SU-DHL-6 (cell line): ENCODE data around the gene SFI1.

Experiments used
- H2AFZ ChIP-seq: fragments of 200-600 bp; sonication (generic); 2 replicates; pipeline ENCODE4 v1.6.1; 2014; ENCODE audit warnings: low read depth, mild to moderate bottlenecking, moderate library complexity, mixed read lengths, antibody characterized with exemption, low read length; ENCODE audit not compliant: severe bottlenecking
- H3F3A ChIP-seq: fragments of 200-600 bp; shearing (Covaris generic); 2 replicates; pipeline ENCODE4 v1.6.0; 2016; ENCODE audit warnings: antibody characterized with exemption, mild to moderate bottlenecking; ENCODE audit not compliant: insufficient read depth
- H3K27ac ChIP-seq: fragments of 200-600 bp; sonication (generic); 2 replicates; pipeline ENCODE4 v1.5.1; 2016; ENCODE audit warnings: low read depth, mild to moderate bottlenecking, low read length, moderate library complexity, mixed read lengths
- H3K27me3 ChIP-seq: fragments of 200-600 bp; sonication (generic), shearing (Covaris generic); 2 replicates; pipeline ENCODE4 v1.6.0; 2014; ENCODE audit warnings: mild to moderate bottlenecking, low read length
- H3K36me3 ChIP-seq: fragments of 200-600 bp; sonication (generic); 2 replicates; pipeline ENCODE4 v1.6.1; 2014; ENCODE audit warnings: mild to moderate bottlenecking, low read length, mixed read lengths
- H3K4me2 ChIP-seq: fragments of 300-600, 200-600 bp; shearing (Covaris generic), sonication (generic); 2 replicates; pipeline ENCODE4 v1.6.0; 2014; ENCODE audit warnings: low read length, low read depth, mild to moderate bottlenecking; ENCODE audit not compliant: poor library complexity, severe bottlenecking
- H3K4me3 ChIP-seq: fragments of 200-600 bp; sonication (generic); 2 replicates; pipeline ENCODE4 v1.5.1; 2014; ENCODE audit warnings: antibody characterized with exemption, low read length, mild to moderate bottlenecking, mixed read lengths; ENCODE audit not compliant: insufficient read depth, poor library complexity, severe bottlenecking
- H3K79me2 ChIP-seq: fragments of 200-600 bp; sonication (generic); 2 replicates; pipeline ENCODE4 v1.6.1; 2014; ENCODE audit warnings: mild to moderate bottlenecking, low read length, moderate library complexity; ENCODE audit not compliant: insufficient read depth
- H3K9ac ChIP-seq: fragments of 200-600 bp; sonication (generic); 2 replicates; pipeline ENCODE4 v1.7.0; 2014; ENCODE audit warnings: mild to moderate bottlenecking, low read length
- H3K9me2 ChIP-seq: fragments of 200-600 bp; sonication (generic); replicated peaks from 2 replicates; pipeline ENCODE4 v1.6.1; 2014; ENCODE audit warnings: low read length; ENCODE audit not compliant: insufficient read depth
- H3K9me3 ChIP-seq: fragments of 200-600 bp; sonication (generic); 2 replicates; pipeline ENCODE4 v1.6.1; 2014; ENCODE audit warnings: low read length, mixed read lengths; ENCODE audit not compliant: insufficient read depth
- H4K20me1 ChIP-seq: fragments of 200-600 bp; sonication (generic); 2 replicates; pipeline ENCODE4 v1.6.1; 2014; ENCODE audit warnings: low read depth, mild to moderate bottlenecking, antibody characterized with exemption, low read length, moderate library complexity, mixed read lengths
- CTCF ChIP-seq: fragments of 200-600 bp; sonication (generic); IDR thresholded peaks from one replicate; pipeline ENCODE4 v1.5.1; 2017; ENCODE audit warnings: antibody characterized with exemption, mild to moderate bottlenecking, low read length, moderate library complexity; ENCODE audit not compliant: insufficient read depth, poor library complexity, severe bottlenecking
- EZH2phosphoT487 ChIP-seq: fragments of 200-600 bp; sonication (generic), shearing (Covaris generic); conservative IDR thresholded peaks from 2 replicates; pipeline ENCODE4 v1.6.1; 2018; ENCODE audit warnings: mild to moderate bottlenecking, antibody characterized with exemption, low read length, moderate library complexity, mixed read lengths

SFI1 gene

GRCh38 chr22:31448382-31448781 is 48.0 kb upstream of the SFI1 start:
- H4K20me1 ChIP-seq: no peaks in the 10 kb centered on the region
- H3K9ac ChIP-seq: no peak overlapping the region
- no peak for TF ChIP-seq CTCF
- TF ChIP-seq EZH2phosphoT487: no peak
- peaks cover 9% of the 10 kb centered on the region for H3F3A ChIP-seq
- H3K4me3 ChIP-seq: no peak overlapping the region
- no peaks in the 10 kb centered on the region for H3K9me3 ChIP-seq
- no peaks in the 10 kb centered on the region for H3K27me3 ChIP-seq
- no peaks in the 10 kb centered on the region for H3K79me2 ChIP-seq
- peaks cover 13% of the 10 kb centered on the region; the same call in 1 of the 2 replicates for H3K36me3 ChIP-seq
- no peak overlapping the region for H2AFZ ChIP-seq
- H3K4me2 ChIP-seq: no peak overlapping the region
- no peaks in the 10 kb centered on the region for H3K9me2 ChIP-seq
- no peak overlapping the region for H3K27ac ChIP-seq

- H4K20me1 ChIP-seq: no peaks in the 10 kb centered on the region
- H3K9me2 ChIP-seq: no peaks in the 10 kb centered on the region
- H3K4me2 ChIP-seq: no peak overlapping the region
- no peak overlapping the region for H3K9ac ChIP-seq
- no peak for TF ChIP-seq CTCF
- TF ChIP-seq EZH2phosphoT487: no peak
- peaks cover 9% of the 10 kb centered on the region for H3F3A ChIP-seq
- no peak overlapping the region for H3K27ac ChIP-seq
- no peaks in the 10 kb centered on the region for H3K79me2 ChIP-seq
- H2AFZ ChIP-seq: no peak overlapping the region
- no peaks in the 10 kb centered on the region for H3K27me3 ChIP-seq
- H3K36me3 ChIP-seq: peaks cover 19% of the 10 kb centered on the region; the same call in 1 of the 2 replicates
- H3K9me3 ChIP-seq: no peaks in the 10 kb centered on the region
- H3K4me3 ChIP-seq: no peak overlapping the region
Observed at GRCh38 chr22:31449506-31449905, 46.8 kb upstream of the SFI1 start.

- no peaks in the 10 kb centered on the region for H3K9me2 ChIP-seq
- no peaks in the 10 kb centered on the region for H3K9me3 ChIP-seq
- TF ChIP-seq EZH2phosphoT487 (no peak), CTCF (peak; percentile 72)
- peaks cover 13% of the 10 kb centered on the region for H3F3A ChIP-seq
- no peak overlapping the region for H3K4me2 ChIP-seq
- no peaks in the 10 kb centered on the region for H4K20me1 ChIP-seq
- no peak overlapping the region for H3K4me3 ChIP-seq
- H3K36me3 ChIP-seq: peaks cover 27% of the 10 kb centered on the region; the same call in 1 of the 2 replicates
- H3K27me3 ChIP-seq: no peaks in the 10 kb centered on the region
- H3K9ac ChIP-seq: no peak overlapping the region
- no peak overlapping the region for H2AFZ ChIP-seq
- H3K27ac ChIP-seq: peak overlapping the region; percentile 13
- H3K79me2 ChIP-seq: no peaks in the 10 kb centered on the region
Observed at GRCh38 chr22:31451709-31452571, 44.4 kb upstream of the SFI1 start.
